Measurements from ENCODE around the gene RASSF5.

RASSF5 gene

DNA sequence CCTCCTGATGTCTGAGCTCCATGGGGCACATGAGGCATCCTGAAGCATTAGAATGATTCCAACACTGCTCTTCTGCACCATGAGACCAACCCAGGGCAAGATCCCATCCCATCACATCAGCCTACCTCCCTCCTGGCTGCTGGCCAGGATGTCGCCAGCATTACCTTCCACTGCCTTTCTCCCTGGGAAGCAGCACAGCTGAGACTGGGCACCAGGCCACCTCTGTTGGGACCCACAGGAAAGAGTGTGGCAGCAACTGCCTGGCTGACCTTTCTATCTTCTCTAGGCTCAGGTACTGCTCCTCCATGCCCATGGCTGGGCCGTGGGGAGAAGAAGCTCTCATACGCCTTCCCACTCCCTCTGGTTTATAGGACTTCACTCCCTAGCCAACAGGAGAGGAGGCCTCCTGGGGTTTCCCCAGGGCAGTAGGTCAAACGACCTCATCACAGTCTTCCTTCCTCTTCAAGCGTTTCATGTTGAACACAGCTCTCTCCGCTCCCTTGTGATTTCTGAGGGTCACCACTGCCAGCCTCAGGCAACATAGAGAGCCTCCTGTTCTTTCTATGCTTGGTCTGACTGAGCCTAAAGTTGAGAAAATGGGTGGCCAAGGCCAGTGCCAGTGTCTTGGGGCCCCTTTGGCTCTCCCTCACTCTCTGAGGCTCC lies 11.1 kb upstream of the RASSF5 start:
- DNase-seq (ENCODE audit: low read depth in 2 of 3, low spot score in 1 of 3): no peak

- DNase-seq (ENCODE audit: low read depth in 2 of 3, low spot score in 1 of 3): no peak
These were observed 10.0 kb upstream of the RASSF5 start for GRCh38 chr1:206497363-206497762.

- DNase-seq (ENCODE audit: low read depth in 2 of 3, low spot score in 1 of 3): no peak
These were observed 9.6 kb upstream of the RASSF5 start for GRCh38 chr1:206497774-206498173.

- DNase-seq (ENCODE audit: low read depth in 2 of 3, low spot score in 1 of 3): no peak
These were observed 8.6 kb upstream of the RASSF5 start for GRCh38 chr1:206498685-206499084.

GRCh38 chr1:206500046-206500445 lies 7.3 kb upstream of the RASSF5 start:
- no peak for DNase-seq (ENCODE audit: low read depth in 2 of 3, low spot score in 1 of 3)

DNA sequence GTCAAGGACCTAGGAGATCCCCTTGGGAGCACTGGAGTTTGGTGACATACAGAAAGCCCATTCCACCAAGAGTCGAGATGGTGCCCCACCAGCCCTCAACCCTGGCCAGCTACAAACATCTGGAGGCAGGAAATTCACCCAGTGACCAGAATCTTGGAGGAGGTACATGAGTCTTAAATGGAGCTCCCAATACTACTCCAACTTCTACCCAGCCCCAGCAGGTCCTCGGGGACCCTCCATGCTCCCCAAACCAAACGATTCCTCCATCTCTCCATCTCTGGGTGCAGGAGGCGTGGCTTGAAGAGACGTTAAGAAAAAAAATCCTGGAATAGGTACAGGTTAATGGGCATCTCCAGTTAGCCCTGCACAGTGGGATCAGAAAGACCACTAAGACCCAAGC lies 5.5 kb upstream of the RASSF5 start:
- no peak for DNase-seq (ENCODE audit: low read depth in 2 of 3, low spot score in 1 of 3)

GRCh38 chr1:206502403-206502802 lies 4.9 kb upstream of the RASSF5 start:
- no peak for DNase-seq (ENCODE audit: low read depth in 2 of 3, low spot score in 1 of 3)

- no peak for DNase-seq (ENCODE audit: low read depth in 2 of 3, low spot score in 1 of 3)
These were observed 4.5 kb upstream of the RASSF5 start for GRCh38 chr1:206502812-206503211.

DNA sequence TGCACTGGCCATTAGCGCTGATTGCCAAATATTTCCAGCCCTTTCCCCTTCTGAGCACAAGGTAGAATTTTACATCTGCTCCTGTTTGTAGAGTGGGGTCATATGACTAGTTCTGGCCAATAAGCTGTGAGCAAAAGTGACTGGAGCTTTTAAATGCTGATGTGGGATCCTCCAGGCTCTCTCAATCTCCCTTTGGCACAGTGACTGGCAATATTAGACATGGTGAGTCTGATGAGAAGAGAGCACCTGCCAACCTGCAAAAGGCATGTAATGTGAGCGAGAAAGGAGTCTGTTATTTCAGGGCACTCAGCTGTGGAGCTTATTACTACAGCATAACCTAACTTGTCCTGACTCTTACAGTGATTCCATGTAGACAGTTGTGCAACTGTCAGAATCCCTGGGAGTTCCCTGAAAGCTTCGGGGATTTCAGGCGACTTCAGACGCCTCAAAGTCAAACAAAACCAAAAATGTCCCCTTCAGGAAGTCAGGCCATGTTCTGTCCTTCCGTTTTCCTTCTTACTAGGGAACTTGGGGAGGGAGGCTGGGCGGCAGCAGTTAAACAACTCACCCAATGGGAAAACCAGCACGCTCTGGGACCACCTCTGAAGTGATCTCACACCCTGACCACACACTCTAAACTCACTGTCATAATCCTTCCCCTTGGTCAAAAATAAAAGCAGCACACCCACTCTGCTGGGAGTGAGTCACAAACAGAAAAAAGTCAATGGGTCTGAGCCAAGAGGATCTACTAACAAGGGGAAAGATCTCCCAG lies 3.6 kb upstream of the RASSF5 start:
- peak; percentile 47 to 61 (median 52) for DNase-seq (ENCODE audit: low read depth in 2 of 3, low spot score in 1 of 3)

- DNase-seq (ENCODE audit: low read depth in 2 of 3, low spot score in 1 of 3): no peak
These were observed 3.0 kb upstream of the RASSF5 start for GRCh38 chr1:206504363-206504713.

GRCh38 chr1:206505702-206506355 lies 1.5 kb upstream of the RASSF5 start:
- no peak for DNase-seq (ENCODE audit: low read depth in 2 of 3, low spot score in 1 of 3)

DNA sequence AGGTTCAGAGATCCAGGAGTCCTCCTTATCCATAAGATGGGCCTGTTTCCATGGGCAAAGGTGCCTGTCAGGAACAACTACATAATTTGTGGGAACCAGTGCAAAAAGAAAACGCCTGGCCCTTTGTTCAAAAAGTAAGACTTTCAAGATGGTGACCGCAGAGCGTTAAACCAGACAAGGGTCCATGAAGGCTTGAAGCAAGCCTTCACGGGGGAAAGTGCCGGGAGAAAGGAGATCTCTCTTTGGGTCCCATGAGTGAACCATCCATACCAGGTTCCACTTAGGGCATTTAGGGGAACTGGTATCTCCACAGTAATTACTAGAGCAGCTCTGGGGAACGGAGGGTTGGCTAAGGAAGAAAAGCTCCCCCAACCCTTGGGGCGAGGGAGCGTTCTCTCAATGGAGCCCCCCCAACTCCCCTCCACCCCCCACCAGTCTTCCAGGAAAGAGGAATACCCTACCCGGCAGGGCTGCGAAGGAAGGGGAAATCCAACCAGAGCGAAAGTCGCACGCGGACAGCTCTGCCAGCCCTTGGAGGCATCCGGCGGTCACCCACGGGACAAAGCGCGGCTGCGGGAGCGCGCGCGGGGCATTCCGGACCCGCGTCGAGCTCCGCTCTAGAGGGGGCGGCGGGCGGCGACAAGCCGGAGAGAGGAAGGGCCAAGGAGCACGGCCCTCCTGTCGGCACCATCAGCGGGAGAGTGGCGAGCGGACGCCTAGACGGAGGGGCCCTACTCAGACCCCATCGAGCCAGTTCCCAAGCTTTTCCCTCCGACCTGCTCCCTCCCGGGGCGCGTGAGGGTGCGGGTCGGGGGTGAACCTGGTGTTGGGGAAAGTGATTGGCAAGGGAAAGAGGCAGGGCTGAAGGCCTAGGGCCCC lies 687 bp upstream of the RASSF5 start:
- no peak for DNase-seq (ENCODE audit: low read depth in 2 of 3, low spot score in 1 of 3)

DNA sequence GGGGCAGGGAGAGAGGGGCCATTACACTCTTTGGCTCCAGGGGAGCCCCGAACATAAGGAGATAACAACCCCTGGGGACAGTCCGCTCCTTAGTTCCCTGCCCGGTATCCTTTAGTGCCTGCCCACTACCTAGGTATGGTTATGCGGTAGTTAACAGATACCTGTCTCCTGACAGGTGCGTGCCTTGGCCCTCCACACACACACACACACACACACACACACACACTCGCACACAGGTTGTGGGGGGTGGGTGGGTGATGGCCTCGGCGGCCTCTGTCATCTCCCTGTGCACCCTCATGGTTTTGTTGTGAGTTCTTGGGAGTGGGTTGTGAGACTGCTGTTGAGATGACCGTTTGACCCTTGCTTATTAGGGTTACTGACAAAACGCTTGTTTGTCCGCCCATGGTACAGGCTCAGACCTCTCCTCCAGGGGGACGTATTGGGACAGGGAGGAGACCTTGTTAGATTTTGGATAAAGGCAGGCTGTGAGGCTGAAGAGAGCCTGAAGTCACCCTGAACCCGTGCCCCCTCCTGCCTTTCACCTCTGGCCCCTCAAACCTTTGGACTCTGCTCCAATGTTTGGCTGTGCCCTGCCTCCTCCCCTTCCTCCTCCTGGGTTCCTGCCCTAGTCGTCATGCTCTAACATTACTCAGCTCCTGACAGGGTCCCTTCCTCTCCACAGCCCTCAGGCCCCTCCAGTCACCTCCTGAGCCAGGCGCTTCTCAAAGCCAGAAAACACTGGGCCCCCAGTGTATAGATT lies 979 bp downstream of the RASSF5 start:
- no peak for DNase-seq (ENCODE audit: low read depth in 2 of 3, low spot score in 1 of 3)

GRCh38 chr1:206508956-206509355 lies 1.6 kb downstream of the RASSF5 start:
- DNase-seq (ENCODE audit: low read depth in 2 of 3, low spot score in 1 of 3): no peak

DNA sequence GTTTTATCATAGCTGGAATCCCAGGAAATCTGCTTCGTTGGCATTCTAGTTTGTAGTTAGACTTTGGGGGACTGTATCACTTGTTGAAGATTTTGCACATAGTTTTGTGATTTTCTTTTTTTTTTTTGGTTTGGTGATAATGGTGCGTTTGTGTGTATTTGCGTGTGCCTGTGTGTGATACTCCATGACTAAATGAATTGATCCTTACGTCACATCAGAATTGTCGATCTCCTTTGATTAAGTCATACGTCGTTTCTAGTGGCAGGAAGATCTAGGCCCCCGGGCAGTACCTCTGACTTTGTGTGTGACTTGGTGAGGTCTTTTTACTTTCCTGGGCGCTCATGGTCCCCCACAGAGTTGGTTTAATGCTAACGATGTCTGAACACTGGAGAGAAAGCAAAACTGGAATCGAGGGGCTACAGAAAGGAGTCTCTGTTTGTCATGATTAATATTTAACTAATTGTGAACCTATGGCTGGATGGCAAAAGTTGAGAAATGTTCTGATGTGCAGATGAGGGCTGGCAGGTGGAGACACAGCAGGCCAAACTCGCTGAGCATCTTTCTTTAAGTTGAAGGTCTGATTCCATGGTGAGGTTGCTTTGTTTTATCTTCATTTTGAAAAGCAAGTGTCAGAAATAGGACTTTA lies 2.4 kb downstream of the RASSF5 start:
- no peak for DNase-seq (ENCODE audit: low read depth in 2 of 3, low spot score in 1 of 3)

DNA sequence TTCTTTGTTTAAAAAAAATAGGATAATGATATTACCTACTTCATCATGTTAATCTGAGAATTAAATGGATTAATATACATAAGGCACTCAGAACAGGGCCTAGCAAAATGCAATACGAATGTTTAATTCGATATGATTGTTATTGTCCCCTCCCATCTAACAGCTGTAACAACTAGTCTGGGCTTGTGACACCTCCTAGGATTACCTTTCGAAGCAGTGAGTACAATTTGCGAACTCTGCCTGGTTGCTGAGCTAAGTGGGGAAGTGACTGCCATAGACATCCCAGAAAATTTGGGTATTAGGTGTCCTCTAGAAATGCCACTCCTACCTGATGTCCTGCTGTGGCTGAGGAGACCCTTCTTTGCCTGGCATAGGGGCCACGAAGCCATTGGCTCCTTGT lies 3.0 kb downstream of the RASSF5 start:
- no peak for DNase-seq (ENCODE audit: low read depth in 2 of 3, low spot score in 1 of 3)

DNA sequence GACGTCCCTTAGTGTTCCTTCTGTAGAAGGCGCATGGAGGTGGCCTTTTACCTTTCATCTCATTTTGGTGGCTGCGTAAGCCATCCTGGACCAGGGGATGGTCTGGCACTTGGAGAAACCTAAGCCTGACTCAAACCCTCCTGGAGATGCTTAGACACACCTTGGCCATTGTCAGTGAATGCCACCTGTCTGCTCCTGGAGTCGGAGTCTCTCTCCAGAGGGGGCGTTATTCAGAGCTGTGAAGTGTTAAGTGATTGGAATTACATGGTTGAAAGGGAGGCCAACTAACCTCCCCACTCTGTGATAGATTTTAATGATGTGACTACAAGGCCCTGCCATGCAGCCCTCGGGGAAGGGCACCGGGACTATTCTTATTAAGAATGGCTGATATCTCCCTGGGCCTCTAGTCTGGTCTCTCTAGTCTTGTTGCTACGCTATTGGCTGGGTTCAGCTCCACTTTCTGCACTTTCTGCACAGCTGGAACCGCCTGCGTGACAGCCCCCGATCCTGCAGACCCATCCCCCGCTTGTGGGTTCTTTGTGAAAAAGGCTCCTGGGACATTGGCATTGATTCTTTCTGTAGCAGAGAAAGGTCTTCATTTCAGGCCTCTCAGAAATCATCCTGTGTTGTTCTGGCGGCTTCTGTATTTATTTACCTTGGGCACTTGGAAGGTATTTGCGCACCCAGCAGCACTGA lies 4.2 kb downstream of the RASSF5 start:
- DNase-seq (ENCODE audit: low read depth in 2 of 3, low spot score in 1 of 3): no peak

DNA sequence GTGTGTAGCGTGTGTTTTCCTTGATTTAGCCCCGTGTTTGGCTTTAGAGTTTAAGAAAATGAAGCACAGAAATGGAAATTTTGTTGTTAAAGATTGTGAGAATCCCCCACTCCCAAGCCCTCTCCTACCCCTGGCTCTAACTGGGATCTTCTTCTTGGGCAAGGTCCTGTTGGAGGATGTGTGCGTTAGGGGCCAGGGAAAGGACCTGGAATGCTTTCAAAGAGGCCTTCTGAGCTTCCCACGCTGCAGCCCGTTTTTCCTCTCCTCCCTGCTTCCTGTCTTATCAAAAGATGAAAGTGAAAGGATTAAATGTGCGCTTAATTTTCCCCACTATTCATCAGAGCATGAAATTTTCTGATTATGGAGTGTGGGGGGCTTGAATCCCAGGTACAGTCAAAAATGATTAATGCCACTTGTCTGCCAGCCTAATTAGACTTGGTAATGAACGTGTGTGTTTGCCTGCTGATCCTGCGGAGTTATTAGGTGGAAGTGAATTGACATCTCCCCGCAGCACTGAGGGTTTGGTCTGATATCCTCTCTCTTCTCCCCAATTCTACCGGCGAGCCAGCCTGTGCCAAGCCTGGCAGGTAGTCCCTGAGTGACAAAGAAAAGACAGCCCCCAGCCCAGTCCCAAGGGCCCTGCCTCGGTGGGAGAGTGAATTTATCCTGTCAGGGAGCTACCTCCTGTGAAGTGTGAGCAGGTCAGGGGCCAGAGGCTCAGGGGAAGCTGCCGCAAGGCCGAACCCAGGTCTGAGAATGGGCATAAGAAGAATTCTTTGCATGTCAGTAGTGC lies 4.9 kb downstream of the RASSF5 start:
- no peak for DNase-seq (ENCODE audit: low read depth in 2 of 3, low spot score in 1 of 3)

DNA sequence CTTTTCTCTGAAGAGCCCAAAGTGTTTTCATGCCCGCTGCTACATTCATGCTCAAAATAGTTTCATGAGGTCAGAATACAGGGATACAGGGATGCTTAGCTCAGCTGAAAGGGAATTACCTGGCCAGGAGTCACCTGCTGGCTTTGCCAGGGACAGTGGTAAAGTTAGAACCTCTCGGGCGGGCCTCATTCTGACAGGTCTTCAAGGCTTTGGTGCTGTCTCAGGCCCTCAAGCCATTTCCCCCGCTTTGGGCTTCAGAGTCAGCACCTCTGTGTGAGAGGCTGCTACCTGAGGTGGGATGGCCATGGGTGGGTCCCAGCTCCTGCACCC lies 5.5 kb downstream of the RASSF5 start:
- DNase-seq (ENCODE audit: low read depth in 2 of 3, low spot score in 1 of 3): no peak
